Spleen (tissue), 7 donors: ENCODE measurements around the gene BTNL9.

Experiments
- POLR2AphosphoS5 ChIP-seq, 3 donors: sonication (generic); formaldehyde crosslinking; IDR thresholded peaks; one replicate each; pipeline ENCODE4 v1.5.1; 2017; ENCODE audit warnings: antibody characterized with exemption in 3 of 3
- TF ChIP-seq, protein P1 (sequence below), 11 experiments: fragments of 200-600 bp in 7 of 11; fragments of 450-650 bp in 4 of 11; sonication (generic) in 4 of 11; IDR thresholded peaks in 8 of 11; conservative IDR thresholded peaks in 3 of 11; 1 replicate in 7 of 11; 2 replicates in 4 of 11; pipeline versions ENCODE4 v1.4.0 to v1.8.0; 2016 to 2021; ENCODE audit warnings: antibody characterized with exemption in 11 of 11, inconsistent platforms in 4 of 11, mild to moderate bottlenecking in 1 of 11
- donor health status: DM: no; HTN: no; CAD: no; lungs with moderate emphysema.
- donor health status: DM: no; HTN: no; CAD: no.
- donor health status: DM: no; HTN: no; CAD: no.

DNA sequence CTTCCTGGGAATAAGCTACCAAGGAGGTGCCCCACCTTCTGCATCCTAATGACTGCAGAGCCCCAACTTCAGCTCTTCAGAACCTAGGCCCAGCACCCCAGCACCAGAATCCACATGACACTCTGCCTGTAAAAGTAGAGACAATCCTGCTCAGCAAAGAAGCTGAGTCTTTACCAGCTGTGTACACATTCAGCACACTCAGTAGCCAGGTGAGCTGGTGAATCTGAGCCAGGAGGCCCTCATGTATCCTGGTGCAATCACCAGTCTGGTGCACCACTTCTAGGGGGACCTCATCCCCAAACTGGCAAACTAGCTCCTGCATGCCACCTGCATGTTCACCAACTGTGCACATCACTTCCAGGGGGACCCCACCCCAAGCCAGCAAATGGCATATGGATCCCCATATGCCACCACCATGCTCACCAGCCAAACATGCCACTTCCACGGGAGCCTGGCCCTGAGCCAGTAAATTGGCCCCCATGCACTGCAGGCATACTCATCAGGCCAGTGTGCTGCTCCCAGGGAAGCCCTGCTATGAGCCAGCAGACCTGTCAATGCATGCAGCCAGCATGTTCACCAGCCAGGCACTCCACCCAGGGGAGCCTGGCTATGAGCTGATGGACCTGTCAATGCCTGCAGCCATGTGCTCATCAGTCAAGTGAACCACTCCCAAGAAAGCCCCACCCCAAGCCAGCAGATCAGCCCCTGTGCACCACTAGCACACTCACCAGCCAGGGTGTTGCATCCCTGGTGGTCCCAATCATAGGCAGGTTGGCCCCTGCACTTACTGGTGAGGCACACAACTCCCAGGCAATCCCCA lies 15.6 kb upstream of the BTNL9 start:
- TF ChIP-seq, protein P1, sequence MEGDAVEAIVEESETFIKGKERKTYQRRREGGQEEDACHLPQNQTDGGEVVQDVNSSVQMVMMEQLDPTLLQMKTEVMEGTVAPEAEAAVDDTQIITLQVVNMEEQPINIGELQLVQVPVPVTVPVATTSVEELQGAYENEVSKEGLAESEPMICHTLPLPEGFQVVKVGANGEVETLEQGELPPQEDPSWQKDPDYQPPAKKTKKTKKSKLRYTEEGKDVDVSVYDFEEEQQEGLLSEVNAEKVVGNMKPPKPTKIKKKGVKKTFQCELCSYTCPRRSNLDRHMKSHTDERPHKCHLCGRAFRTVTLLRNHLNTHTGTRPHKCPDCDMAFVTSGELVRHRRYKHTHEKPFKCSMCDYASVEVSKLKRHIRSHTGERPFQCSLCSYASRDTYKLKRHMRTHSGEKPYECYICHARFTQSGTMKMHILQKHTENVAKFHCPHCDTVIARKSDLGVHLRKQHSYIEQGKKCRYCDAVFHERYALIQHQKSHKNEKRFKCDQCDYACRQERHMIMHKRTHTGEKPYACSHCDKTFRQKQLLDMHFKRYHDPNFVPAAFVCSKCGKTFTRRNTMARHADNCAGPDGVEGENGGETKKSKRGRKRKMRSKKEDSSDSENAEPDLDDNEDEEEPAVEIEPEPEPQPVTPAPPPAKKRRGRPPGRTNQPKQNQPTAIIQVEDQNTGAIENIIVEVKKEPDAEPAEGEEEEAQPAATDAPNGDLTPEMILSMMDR (IDR thresholded peaks at IDR 0.05 in 8 of 11, conservative IDR thresholded peaks at IDR 0.05 in 3 of 11): no peak
- TF ChIP-seq POLR2AphosphoS5 (IDR thresholded peaks at IDR 0.05): no peak
